SK-N-SH (cell line): ENCODE measurements around the gene NCAN. TPM values are rescaled to one million over a fixed set of nuclear protein-coding genes. Genes with fewer than 3 reads are reported as not detected.

Experiments
- CTCF ChIA-PET: fragments of 300-600, 350-600 bp; formaldehyde crosslinking; extraction: SDS; loops from one replicate; lab custom pipeline; 2021; lab: Yijun Ruan, JAX
- POLR2A ChIA-PET: fragments of 350-600 bp; sonication (Branson Sonifier 250); formaldehyde crosslinking; extraction: SDS; loops from one replicate; lab custom pipeline; 2020; ENCODE audit warnings: antibody characterized with exemption, inconsistent platforms; lab: Yijun Ruan, JAX
- DNase-seq: peaks from one replicate; pipeline ENCODE4 v3.0.0; 2012
- H2AFZ ChIP-seq: fragments of 200-600 bp; sonication (generic); 2 replicates; pipeline ENCODE4 v1.8.1; 2016; ENCODE audit warnings: antibody characterized with exemption, mild to moderate bottlenecking, low read depth
- H3F3A ChIP-seq: fragments of 200-600 bp; sonication (generic); replicated peaks from 2 replicates; pipeline ENCODE3; 2016; ENCODE audit warnings: antibody characterized with exemption, mild to moderate bottlenecking; ENCODE audit not compliant: insufficient read depth
- H3K27ac ChIP-seq, 2 experiments: fragments of 200-500 bp in 1 of 2; fragments of 200-600 bp in 1 of 2; sonication (Bioruptor generic) in 1 of 2; sonication (generic), shearing (Covaris generic) in 1 of 2; 2 replicates each; pipeline versions ENCODE4 v1.5.1 to v1.6.1; 2014 to 2016; ENCODE audit warnings: low read depth in 2 of 2, inconsistent platforms in 1 of 2, low read length in 1 of 2, mild to moderate bottlenecking in 1 of 2, mixed read lengths in 1 of 2
- H3K27me3 ChIP-seq: fragments of 200-600 bp; sonication (generic), shearing (Covaris generic); 2 replicates; pipeline ENCODE4 v1.6.1; 2016; ENCODE audit warnings: mixed run types; ENCODE audit not compliant: insufficient read depth
- H3K36me3 ChIP-seq, 2 experiments: fragments of 200-500 bp in 1 of 2; fragments of 200-600 bp in 1 of 2; sonication (Bioruptor generic) in 1 of 2; sonication (generic) in 1 of 2; replicated peaks in 1 of 2; 2 replicates each; pipeline versions ENCODE3 to v1.5.1; 2014 to 2016; ENCODE audit warnings: low read length in 1 of 2, mild to moderate bottlenecking in 1 of 2; ENCODE audit not compliant: insufficient read depth in 2 of 2, control insufficient read depth in 1 of 2
- H3K4me1 ChIP-seq, 2 experiments: fragments of 200-500 bp in 1 of 2; fragments of 200-600 bp in 1 of 2; sonication (Bioruptor generic) in 1 of 2; sonication (generic), shearing (Covaris generic) in 1 of 2; 2 replicates each; pipeline versions ENCODE4 v1.5.1 to v1.6.1; 2014 to 2016; ENCODE audit warnings: low read depth in 1 of 2, low read length in 1 of 2, mixed run types in 1 of 2; ENCODE audit not compliant: insufficient read depth in 2 of 2, control insufficient read depth in 1 of 2
- H3K4me2 ChIP-seq: fragments of 200-600 bp; sonication (generic), shearing (Covaris generic); 2 replicates; pipeline ENCODE4 v1.6.1; 2017; ENCODE audit warnings: mixed run types
- H3K4me3 ChIP-seq, 2 experiments: fragments of 200-500 bp in 1 of 2; fragments of 200-600 bp in 1 of 2; sonication (Bioruptor generic) in 1 of 2; sonication (generic), shearing (Covaris generic) in 1 of 2; 2 replicates each; pipeline versions ENCODE4 v1.5.1 to v1.8.1; 2014 to 2016; ENCODE audit warnings: low read depth in 2 of 2, inconsistent platforms in 1 of 2, low read length in 1 of 2, mild to moderate bottlenecking in 1 of 2, mixed read lengths in 1 of 2, moderate library complexity in 1 of 2
- H3K79me2 ChIP-seq: fragments of 200-600 bp; sonication (generic); 2 replicates; pipeline ENCODE4 v1.8.1; 2017; ENCODE audit warnings: mild to moderate bottlenecking; ENCODE audit not compliant: insufficient read depth
- H3K9ac ChIP-seq: fragments of 200-600 bp; sonication (generic); 2 replicates; pipeline ENCODE4 v1.6.1; 2017; ENCODE audit warnings: mixed run types
- H3K9me2 ChIP-seq: fragments of 200-600 bp; sonication (generic); 2 replicates; pipeline ENCODE4 v1.6.1; 2017; ENCODE audit warnings: mixed run types
- H3K9me3 ChIP-seq: fragments of 200-600 bp; sonication (generic); 2 replicates; pipeline ENCODE4 v1.6.1; 2017; ENCODE audit warnings: mixed run types, mild to moderate bottlenecking, moderate library complexity
- H4K20me1 ChIP-seq: fragments of 200-600 bp; sonication (generic); 2 replicates; pipeline ENCODE4 v1.6.1; 2017; ENCODE audit warnings: mild to moderate bottlenecking, mixed run types; ENCODE audit not compliant: insufficient read depth
- CTCF ChIP-seq: fragments of 200-600 bp; sonication (generic); IDR thresholded peaks from 2 replicates; pipeline ENCODE4 v1.6.1; 2017; ENCODE audit warnings: antibody characterized with exemption, mild to moderate bottlenecking, moderate library complexity
- ELF1 ChIP-seq: IDR thresholded peaks from 2 replicates; pipeline ENCODE4 v1.4.0; 2012
- EP300 ChIP-seq, 2 experiments: IDR thresholded peaks; 2 replicates each; pipeline versions ENCODE4 v1.4.0 to v1.6.1; 2012; ENCODE audit warnings: borderline replicate concordance in 1 of 2, low read depth in 1 of 2, low read length in 1 of 2
- EZH2phosphoT487 ChIP-seq: fragments of 200-600 bp; sonication (generic); IDR thresholded peaks from 2 replicates; pipeline ENCODE4 v1.6.1; 2017; ENCODE audit warnings: low read depth, mixed run types, mild to moderate bottlenecking, antibody characterized with exemption, moderate library complexity, borderline replicate concordance
- FOXJ3 ChIP-seq: sonication (generic); formaldehyde crosslinking; IDR thresholded peaks from 2 replicates; pipeline ENCODE4 v1.5.1; 2020; ENCODE audit warnings: mild to moderate bottlenecking, missing genetic modification reagents
- GABPA ChIP-seq: IDR thresholded peaks from 2 replicates; pipeline ENCODE4 v1.4.0; 2012; ENCODE audit warnings: low read depth, mild to moderate bottlenecking
- GATA2 ChIP-seq: sonication (generic); formaldehyde crosslinking; IDR thresholded peaks from 2 replicates; pipeline ENCODE4 v1.5.0; 2020; ENCODE audit warnings: mild to moderate bottlenecking, missing genetic modification reagents
- JUND ChIP-seq: IDR thresholded peaks from 2 replicates; pipeline ENCODE4 v1.4.0; 2012
- MXI1 ChIP-seq: IDR thresholded peaks from 2 replicates; pipeline ENCODE4 v1.6.1; 2012; ENCODE audit warnings: mild to moderate bottlenecking, low read depth, low read length, improper control_type of control experiment
- NRF1 ChIP-seq: IDR thresholded peaks from 2 replicates; pipeline ENCODE4 v1.6.1; 2012; ENCODE audit warnings: low read depth, mild to moderate bottlenecking, low read length
- RAD21 ChIP-seq: IDR thresholded peaks from 2 replicates; pipeline ENCODE4 v1.6.1; 2012; ENCODE audit warnings: mild to moderate bottlenecking, low read length
- RFX5 ChIP-seq: IDR thresholded peaks from 2 replicates; pipeline ENCODE4 v1.6.1; 2012; ENCODE audit warnings: mild to moderate bottlenecking, improper control_type of control experiment, low read length
- RXRA ChIP-seq: IDR thresholded peaks from 2 replicates; pipeline ENCODE4 v1.4.0; 2012; ENCODE audit warnings: low read depth, mild to moderate bottlenecking, borderline replicate concordance
- SMC3 ChIP-seq: IDR thresholded peaks from 2 replicates; pipeline ENCODE4 v1.6.1; 2012; ENCODE audit warnings: low read depth, low read length, improper control_type of control experiment
- TAF1 ChIP-seq: IDR thresholded peaks from 2 replicates; pipeline ENCODE4 v1.6.1; 2012; ENCODE audit warnings: low read depth, mild to moderate bottlenecking, low read length, moderate library complexity, borderline replicate concordance
- TCF12 ChIP-seq: IDR thresholded peaks from 2 replicates; pipeline ENCODE4 v1.4.0; 2012
- TEAD4 ChIP-seq: IDR thresholded peaks from 2 replicates; pipeline ENCODE4 v1.4.0; 2012; ENCODE audit warnings: mild to moderate bottlenecking, borderline replicate concordance; ENCODE audit not compliant: insufficient read depth
- YY1 ChIP-seq: IDR thresholded peaks from 2 replicates; pipeline ENCODE4 v1.4.0; 2012; ENCODE audit warnings: low read depth, mild to moderate bottlenecking
- WGBS: methylation state at CpG from one replicate; pipeline ENCODE4 v1.1.6; 2017; ENCODE audit warnings: low lambda C conversion rate; 5-methylcytosine and 5-hydroxymethylcytosine counted together
- polyA plus RNA-seq, 3 experiments: library from polyadenylated mRNA; depleted of rRNA; stranded (reverse); fragments of >200 nt; gene quantifications; 2 replicates each; pipeline ENCODE4 v1.2.3, GENCODE V29; 2012
- TF ChIP-seq, protein P1 (sequence below): fragments of 150-350 bp; IDR thresholded peaks from 2 replicates; pipeline ENCODE4 v1.6.1; 2016; ENCODE audit warnings: mild to moderate bottlenecking, low read depth, low read length
- TF ChIP-seq, protein P2 (sequence below): IDR thresholded peaks from 2 replicates; pipeline ENCODE4 v1.4.0; 2012; ENCODE audit warnings: low read depth, borderline replicate concordance

Gene NCAN
- polyA plus RNA-seq, 1 of the 3 experiments (the other 2 are of a cell fraction) = 0.03 TPM

GRCh38 chr19:19191768-19192077, 20.0 kb upstream of the NCAN start:
- peak overlapping the region; percentile 90 for H3K4me2 ChIP-seq
- peaks cover 50% of the 10 kb centered on the region for H3K79me2 ChIP-seq
- no peak for DNase-seq
- H3K4me1 ChIP-seq = peaks cover 11 to 14% of the 10 kb centered on the region in 2 experiments; a peak in 2 of 4 replicates
- peak overlapping the region; percentile 94 to 97 for H3K27ac ChIP-seq
- peaks cover 0 to 4% of the 10 kb centered on the region in 2 experiments for H3K36me3 ChIP-seq
- peak overlapping the region; percentile 97 for H3K9ac ChIP-seq
- TF ChIP-seq TAF1 (no peak), GATA2 (no peak), RAD21 (no peak), GABPA (no peak), NRF1 (no peak), RXRA (no peak), TEAD4 (no peak), EP300 (IDR thresholded peaks at IDR 0.05; ENCODE audit: borderline replicate concordance in 1 of 2, low read depth in 1 of 2, low read length in 1 of 2) (no peak), YY1 (no peak), RFX5 (no peak), FOXJ3 (no peak), CTCF (no peak), EZH2phosphoT487 (no peak), SMC3 (no peak), MXI1 (no peak), JUND (no peak), TCF12 (no peak), ELF1 (no peak)
- TF ChIP-seq, protein P1, sequence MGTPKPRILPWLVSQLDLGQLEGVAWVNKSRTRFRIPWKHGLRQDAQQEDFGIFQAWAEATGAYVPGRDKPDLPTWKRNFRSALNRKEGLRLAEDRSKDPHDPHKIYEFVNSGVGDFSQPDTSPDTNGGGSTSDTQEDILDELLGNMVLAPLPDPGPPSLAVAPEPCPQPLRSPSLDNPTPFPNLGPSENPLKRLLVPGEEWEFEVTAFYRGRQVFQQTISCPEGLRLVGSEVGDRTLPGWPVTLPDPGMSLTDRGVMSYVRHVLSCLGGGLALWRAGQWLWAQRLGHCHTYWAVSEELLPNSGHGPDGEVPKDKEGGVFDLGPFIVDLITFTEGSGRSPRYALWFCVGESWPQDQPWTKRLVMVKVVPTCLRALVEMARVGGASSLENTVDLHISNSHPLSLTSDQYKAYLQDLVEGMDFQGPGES = no peak
- TF ChIP-seq, protein P2, sequence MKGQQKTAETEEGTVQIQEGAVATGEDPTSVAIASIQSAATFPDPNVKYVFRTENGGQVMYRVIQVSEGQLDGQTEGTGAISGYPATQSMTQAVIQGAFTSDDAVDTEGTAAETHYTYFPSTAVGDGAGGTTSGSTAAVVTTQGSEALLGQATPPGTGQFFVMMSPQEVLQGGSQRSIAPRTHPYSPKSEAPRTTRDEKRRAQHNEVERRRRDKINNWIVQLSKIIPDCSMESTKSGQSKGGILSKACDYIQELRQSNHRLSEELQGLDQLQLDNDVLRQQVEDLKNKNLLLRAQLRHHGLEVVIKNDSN = no peak
- WGBS = 0% methylated on average over 16 of the region's 17 CpGs
- ChIA-PET POLR2A (interaction anchor here (0.6 to 2.5 kb wide), 3 partner anchors 11 to 180 kb away, joined by 3 to 10 read pairs (median 3); partner anchors contain the start of gene NR2C2AP), CTCF (interaction anchor here (0.8 to 1.7 kb wide), 8 partner anchors 10 to 175 kb away, joined by 3 to 15 read pairs (median 4); partner anchors contain the start of gene NR2C2AP)
- H3K9me3 ChIP-seq = no peaks in the 10 kb centered on the region
- H3K9me2 ChIP-seq = no peaks in the 10 kb centered on the region
- peak overlapping the region; percentile 33; the same call in 1 of the 2 replicates for H2AFZ ChIP-seq
- peaks cover 3% of the 10 kb centered on the region for H3F3A ChIP-seq
- H3K27me3 ChIP-seq = no peaks in the 10 kb centered on the region
- no peaks in the 10 kb centered on the region for H4K20me1 ChIP-seq
- peak overlapping the region; percentile 58 to 91 for H3K4me3 ChIP-seq
